Measurements from ENCODE around the gene TOX2.

Gene TOX2

GRCh38 chr20:43916073-43916880 is 1.6 kb downstream of the TOX2 start:
- no peak for DNase-seq

- DNase-seq: no peak
Observed at GRCh38 chr20:43916881-43917371, 2.3 kb downstream of the TOX2 start.

GRCh38 chr20:43917380-43917779 is 2.7 kb downstream of the TOX2 start:
- DNase-seq: no peak

- DNase-seq: no peak
Observed at GRCh38 chr20:43919686-43920403, 5.2 kb downstream of the TOX2 start.

GRCh38 chr20:43920797-43921196 is 6.1 kb downstream of the TOX2 start:
- DNase-seq: no peak

GRCh38 chr20:43921227-43921780 is 6.7 kb downstream of the TOX2 start:
- DNase-seq: no peak

GRCh38 chr20:43922614-43923013 is 8.0 kb downstream of the TOX2 start:
- DNase-seq: no peak

- no peak for DNase-seq
Observed at GRCh38 chr20:43923322-43923721, 8.7 kb downstream of the TOX2 start.

- DNase-seq: no peak
Observed at GRCh38 chr20:43923917-43924316, 9.3 kb downstream of the TOX2 start.

GRCh38 chr20:43925215-43925614 is 10.6 kb downstream of the TOX2 start:
- DNase-seq: no peak

- no peak for DNase-seq
Observed at GRCh38 chr20:43925801-43926200, 11.1 kb downstream of the TOX2 start.

- no peak for DNase-seq
Observed at GRCh38 chr20:43926287-43927050, 11.8 kb downstream of the TOX2 start.

- DNase-seq: no peak
Observed at GRCh38 chr20:43931976-43932375, 17.3 kb downstream of the TOX2 start.

GRCh38 chr20:43934833-43935232 is 20.2 kb downstream of the TOX2 start:
- DNase-seq: no peak

- no peak for DNase-seq
Observed at GRCh38 chr20:43936104-43936770, 21.6 kb downstream of the TOX2 start.

GRCh38 chr20:43936805-43937204 is 22.2 kb downstream of the TOX2 start:
- DNase-seq: no peak

- DNase-seq: no peak
Observed at GRCh38 chr20:43937591-43937990, 22.9 kb downstream of the TOX2 start.

GRCh38 chr20:43938017-43938655 is 23.5 kb downstream of the TOX2 start:
- DNase-seq: no peak

GRCh38 chr20:43938932-43939761 is 24.5 kb downstream of the TOX2 start:
- no peak for DNase-seq

- DNase-seq: no peak
Observed at GRCh38 chr20:43939762-43940121, 25.1 kb downstream of the TOX2 start.

Data from NCI-H524 treated with DMSO at 0.1 percent for 48 hours (cell line).